ENCODE data around the gene OTUB1. TPM values are rescaled to one million over a fixed set of nuclear protein-coding genes. Genes with fewer than 3 reads are reported as not detected.
"Not testable (repeated sequence)": the region's sequence is repeated elsewhere in the genome, so short reads cannot be mapped to it uniquely, and the experiment has no call there.

Gene OTUB1
- total RNA-seq, 1 experiment from 2014 or later, result 87.0 TPM

- Histone ChIP-seq H3K9me3 (ENCODE audit: control insufficient read depth in 1 of 2, insufficient read depth in 1 of 2, low read depth in 1 of 2, low read length in 2 of 2) (no peaks in the 10 kb centered on the region), H2AFZ (ENCODE audit: low read depth, low read length, poor library complexity, severe bottlenecking) (no peak overlapping the region), H3K4me1 (ENCODE audit: control insufficient read depth in 1 of 2, insufficient read depth in 2 of 2, low read length in 2 of 2) (peaks cover 2 to 13% of the 10 kb centered on the region in 2 experiments), H3K4me3 (replicated peaks in 1 of 2; ENCODE audit: low read depth in 1 of 2, low read length in 2 of 2) (no peak overlapping the region), H3K79me2 (ENCODE audit: insufficient read depth, low read length) (peaks cover 15% of the 10 kb centered on the region), H4K20me1 (ENCODE audit: insufficient read depth) (no peaks in the 10 kb centered on the region), H3K9ac (ENCODE audit: low read length) (no peak overlapping the region), H3K27ac (ENCODE audit: low read depth, low read length) (no peak overlapping the region), H3K36me3 (ENCODE audit: control insufficient read depth in 1 of 2, insufficient read depth in 2 of 2, low read length in 2 of 2) (peaks cover 0 to 2% of the 10 kb centered on the region in 2 experiments; a peak in 1 of 4 replicates), H3K4me2 (ENCODE audit: low read length) (no peak overlapping the region), H3K9me2 (ENCODE audit: insufficient read depth) (no peaks in the 10 kb centered on the region), H3K27me3 (ENCODE audit: insufficient read depth, low read length) (no peaks in the 10 kb centered on the region)
- no TSS peak for BruUV-seq (replicated peaks)
- DNase-seq (ENCODE audit: low read depth, low spot score) (no peak), ATAC-seq (no peak)
- RAD21 ChIA-PET (ENCODE audit: low non-redundant PET in 1 of 2, low total read pairs in 2 of 2, uncharacterized antibody in 2 of 2, unreplicated experiment in 2 of 2), result no interaction called here
- intact Hi-C loops (cut with micrococcal nuclease), result no loop called here
- POLR2A ChIA-PET, result no interaction called here
- CTCF ChIA-PET, result no interaction called here
- TF ChIP-seq ELF1 (IDR thresholded peaks at IDR 0.05; ENCODE audit: borderline replicate concordance, low read depth) (no peak), ZBTB33 (IDR thresholded peaks at IDR 0.05; ENCODE audit: extremely low read depth, insufficient replicate concordance, low read length) (no peak), SRF (IDR thresholded peaks at IDR 0.05; ENCODE audit: low read depth) (no peak), TCF7L2 (IDR thresholded peaks at IDR 0.05; ENCODE audit: borderline replicate concordance, extremely low read depth, insufficient read depth, insufficient read length) (no peak), JUND (IDR thresholded peaks at IDR 0.05) (no peak), CBX3 (IDR thresholded peaks at IDR 0.05; ENCODE audit: low read depth) (no peak), YY1 (IDR thresholded peaks at IDR 0.05; ENCODE audit: extremely low read depth, insufficient replicate concordance, low read depth, low read length) (no peak), EZH2 (IDR thresholded peaks at IDR 0.05) (no peak), ZFX (IDR thresholded peaks at IDR 0.05) (no peak)
- TF ChIP-seq, protein P1, sequence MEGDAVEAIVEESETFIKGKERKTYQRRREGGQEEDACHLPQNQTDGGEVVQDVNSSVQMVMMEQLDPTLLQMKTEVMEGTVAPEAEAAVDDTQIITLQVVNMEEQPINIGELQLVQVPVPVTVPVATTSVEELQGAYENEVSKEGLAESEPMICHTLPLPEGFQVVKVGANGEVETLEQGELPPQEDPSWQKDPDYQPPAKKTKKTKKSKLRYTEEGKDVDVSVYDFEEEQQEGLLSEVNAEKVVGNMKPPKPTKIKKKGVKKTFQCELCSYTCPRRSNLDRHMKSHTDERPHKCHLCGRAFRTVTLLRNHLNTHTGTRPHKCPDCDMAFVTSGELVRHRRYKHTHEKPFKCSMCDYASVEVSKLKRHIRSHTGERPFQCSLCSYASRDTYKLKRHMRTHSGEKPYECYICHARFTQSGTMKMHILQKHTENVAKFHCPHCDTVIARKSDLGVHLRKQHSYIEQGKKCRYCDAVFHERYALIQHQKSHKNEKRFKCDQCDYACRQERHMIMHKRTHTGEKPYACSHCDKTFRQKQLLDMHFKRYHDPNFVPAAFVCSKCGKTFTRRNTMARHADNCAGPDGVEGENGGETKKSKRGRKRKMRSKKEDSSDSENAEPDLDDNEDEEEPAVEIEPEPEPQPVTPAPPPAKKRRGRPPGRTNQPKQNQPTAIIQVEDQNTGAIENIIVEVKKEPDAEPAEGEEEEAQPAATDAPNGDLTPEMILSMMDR (IDR thresholded peaks at IDR 0.05 in 2 of 3, conservative IDR thresholded peaks at IDR 0.05 in 1 of 3; ENCODE audit: borderline replicate concordance in 1 of 3, insufficient read depth in 1 of 3, low read depth in 2 of 3, low read length in 2 of 3), result no peak
Observed at GRCh38 chr11:63970902-63971301, 15.3 kb upstream of the OTUB1 start.

DNA sequence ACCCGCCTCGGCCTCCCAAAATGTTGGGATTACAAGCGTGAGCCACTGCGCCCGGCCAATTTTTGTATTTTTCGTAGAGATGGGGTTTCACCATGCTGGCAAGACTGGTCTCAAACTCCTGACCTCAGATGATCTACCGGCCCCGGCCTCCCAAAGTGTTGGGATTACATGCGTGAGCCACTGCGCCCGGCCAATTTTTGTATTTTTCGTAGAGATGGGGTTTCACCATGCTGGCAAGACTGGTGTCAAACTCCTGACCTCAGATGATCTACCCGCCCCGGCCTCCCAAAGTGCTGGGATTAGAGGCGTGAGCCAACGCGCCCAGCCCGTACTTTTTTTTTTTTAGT lies 12.4 kb upstream of the OTUB1 start:
- DNase-seq (ENCODE audit: low read depth, low spot score); RAD21 ChIA-PET (ENCODE audit: low non-redundant PET in 1 of 2, low total read pairs in 2 of 2, uncharacterized antibody in 2 of 2, unreplicated experiment in 2 of 2); H3K27me3 ChIP-seq (ENCODE audit: insufficient read depth, low read length); H4K20me1 ChIP-seq (ENCODE audit: insufficient read depth); POLR2A ChIA-PET; H3K9me2 ChIP-seq (ENCODE audit: insufficient read depth); H2AFZ ChIP-seq (ENCODE audit: low read depth, low read length, poor library complexity, severe bottlenecking); H3K9me3 ChIP-seq (ENCODE audit: control insufficient read depth in 1 of 2, insufficient read depth in 1 of 2, low read depth in 1 of 2, low read length in 2 of 2); ATAC-seq; H3K36me3 ChIP-seq (ENCODE audit: control insufficient read depth in 1 of 2, insufficient read depth in 2 of 2, low read length in 2 of 2): not testable (repeated sequence)
- H3K9ac ChIP-seq (ENCODE audit: low read length), result peak overlapping the region; percentile 100
- TSS peak; percentile 89 for BruUV-seq (replicated peaks)
- peaks cover 10 to 23% of the 10 kb centered on the region in 2 experiments for H3K4me1 ChIP-seq (ENCODE audit: control insufficient read depth in 1 of 2, insufficient read depth in 2 of 2, low read length in 2 of 2)
- CTCF ChIA-PET, result interaction anchor here (0.6 to 0.9 kb wide), 2 partner anchors 11 to 29 kb away, joined by 4 to 6 read pairs; no protein-coding TSS in a partner anchor
- H3K4me3 ChIP-seq (replicated peaks in 1 of 2; ENCODE audit: low read depth in 1 of 2, low read length in 2 of 2), result peak overlapping the region; percentile 22 to 100
- peak overlapping the region; percentile 84 for H3K4me2 ChIP-seq (ENCODE audit: low read length)
- peaks cover 40% of the 10 kb centered on the region for H3K79me2 ChIP-seq (ENCODE audit: insufficient read depth, low read length)
- intact Hi-C loops (cut with micrococcal nuclease), result loop anchor here (2.0 kb wide), 1 partner anchor 57 kb away; the partner anchor contains the start of gene RCOR2
- H3K27ac ChIP-seq (ENCODE audit: low read depth, low read length), result peak overlapping the region; percentile 61
